HG02973 (cell line): Measurements from ENCODE around the gene RAPGEF1.
"Not testable (repeated sequence)": the region's sequence is repeated elsewhere in the genome, so short reads cannot be mapped to it uniquely, and the experiment has no call there.

Experiments
- ATAC-seq: cut with Tn5 transposase; IDR thresholded peaks from one replicate; pipeline ENCODE4 v1.9.1; 2021; ENCODE audit warnings: moderate library complexity; ENCODE audit not compliant: unreplicated experiment

RAPGEF1 gene

DNA sequence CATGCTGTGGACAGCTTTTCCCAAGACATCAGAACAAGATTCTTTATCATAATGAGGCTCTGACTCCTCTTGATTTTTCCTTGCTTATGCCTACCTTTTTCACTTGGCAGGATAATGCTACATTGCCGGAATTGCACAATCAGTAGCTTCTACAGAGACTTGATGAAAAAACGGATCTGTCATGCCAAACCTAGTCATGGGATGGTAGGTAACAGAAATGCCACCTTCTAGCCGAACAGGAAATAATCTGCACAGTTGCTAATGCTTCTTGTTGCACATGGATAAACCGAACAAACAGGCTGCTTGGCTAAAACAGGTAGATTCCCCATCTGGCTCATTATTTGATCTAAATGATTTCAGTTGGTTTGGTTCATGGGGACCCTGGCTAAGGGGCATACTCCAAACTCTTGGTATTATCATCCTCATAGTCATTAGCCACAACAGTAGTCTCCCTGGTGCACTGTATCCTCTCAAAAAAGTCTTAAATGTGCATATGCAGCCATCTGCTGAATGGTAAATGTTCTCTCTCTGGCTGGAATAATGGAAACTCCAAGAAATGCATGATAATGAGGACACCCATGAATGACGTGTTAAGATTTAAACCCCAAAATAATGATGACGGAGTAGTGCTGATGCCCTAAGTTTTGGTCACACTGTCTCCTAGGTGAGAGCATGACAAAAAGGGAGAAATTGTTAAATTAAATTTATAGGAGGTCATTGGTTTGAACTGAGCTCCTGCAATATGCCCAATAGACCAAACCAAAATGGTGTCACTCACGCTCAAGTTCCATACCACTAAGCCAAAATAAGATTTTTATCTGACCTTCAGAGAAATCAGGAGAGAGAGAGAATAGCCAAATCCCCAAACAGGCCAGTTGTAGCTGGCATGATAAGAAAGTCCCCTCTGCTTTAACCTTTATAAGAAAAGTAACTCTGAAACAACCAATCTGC, 47.0 kb downstream of the RAPGEF1 start:
- no peak for ATAC-seq

DNA sequence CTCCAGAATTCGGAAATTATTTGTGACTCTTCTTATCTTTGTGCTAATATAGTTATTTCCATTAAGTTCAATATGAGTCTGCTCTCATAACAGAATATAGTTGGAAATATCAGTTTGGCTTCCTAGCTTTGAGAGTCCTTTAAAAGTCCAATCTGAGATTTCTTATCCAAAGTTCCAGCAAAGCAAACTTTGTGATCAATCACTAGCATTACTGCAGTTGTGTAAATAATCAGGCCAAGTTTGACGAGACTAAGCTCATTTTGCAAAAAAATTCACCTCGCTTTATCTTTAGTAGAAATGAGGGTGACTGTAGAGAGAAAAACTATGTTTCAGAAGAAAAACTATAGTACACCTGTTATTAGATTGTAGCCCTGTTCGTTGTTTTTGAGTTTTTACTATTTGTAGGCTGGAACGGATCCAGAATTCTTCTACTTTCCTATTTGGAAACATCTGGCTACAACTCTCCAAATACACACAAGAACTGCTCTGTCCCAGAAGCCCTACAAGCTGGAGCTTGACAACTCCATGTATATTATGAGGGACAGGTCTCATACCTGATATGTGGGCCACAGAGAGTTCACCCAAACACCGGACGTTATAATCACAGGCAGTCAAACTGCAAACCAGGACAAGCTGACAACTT, 47.8 kb downstream of the RAPGEF1 start:
- ATAC-seq = no peak

DNA sequence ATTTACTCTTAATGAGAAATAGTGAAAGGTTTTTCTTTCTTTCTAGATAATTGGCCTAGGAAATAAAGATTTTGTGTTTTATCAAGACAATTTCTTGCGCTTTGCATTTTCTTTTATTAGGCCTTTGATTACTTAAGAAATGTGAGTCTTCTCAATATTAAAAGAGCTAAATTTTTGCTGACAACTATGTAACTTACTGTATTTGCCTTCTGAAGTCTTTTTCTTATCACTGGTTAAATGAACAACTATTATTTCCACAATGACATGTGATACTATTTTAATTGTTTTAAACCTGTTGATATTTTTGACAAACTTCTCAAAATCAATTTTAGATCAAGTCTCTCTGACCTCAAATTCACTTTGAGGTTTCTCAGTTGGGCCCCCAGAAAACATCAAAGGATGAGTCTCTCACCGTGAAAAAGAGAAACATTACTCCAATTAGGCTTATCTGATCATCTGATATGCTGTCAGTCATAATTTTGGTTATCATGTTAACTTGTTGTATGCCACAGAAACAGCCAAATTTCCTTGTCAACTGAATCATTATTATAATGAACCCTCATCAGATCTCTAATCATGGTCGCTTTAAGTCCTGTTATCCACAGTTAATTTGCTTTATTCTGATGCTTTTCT, 48.8 kb downstream of the RAPGEF1 start:
- ATAC-seq = no peak

DNA sequence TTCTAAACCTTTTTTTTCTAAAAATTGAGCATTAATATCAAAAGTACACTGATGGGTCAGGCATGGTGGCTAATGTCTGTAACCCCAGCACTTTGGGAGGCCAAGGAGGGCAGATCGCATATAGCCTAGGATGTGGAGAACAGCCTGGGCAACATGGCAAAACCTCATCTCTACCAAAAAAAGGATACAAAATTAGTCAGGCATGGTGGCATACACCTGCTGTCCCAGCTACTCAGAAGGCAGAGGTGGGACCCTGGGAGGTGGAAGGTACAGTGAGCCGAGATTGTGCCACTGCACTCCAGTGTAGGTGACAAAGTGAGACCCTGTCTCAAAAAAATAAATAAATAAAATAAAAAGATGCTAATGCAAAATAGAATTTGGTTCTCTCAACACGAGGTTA, 49.4 kb downstream of the RAPGEF1 start:
- no peak for ATAC-seq

DNA sequence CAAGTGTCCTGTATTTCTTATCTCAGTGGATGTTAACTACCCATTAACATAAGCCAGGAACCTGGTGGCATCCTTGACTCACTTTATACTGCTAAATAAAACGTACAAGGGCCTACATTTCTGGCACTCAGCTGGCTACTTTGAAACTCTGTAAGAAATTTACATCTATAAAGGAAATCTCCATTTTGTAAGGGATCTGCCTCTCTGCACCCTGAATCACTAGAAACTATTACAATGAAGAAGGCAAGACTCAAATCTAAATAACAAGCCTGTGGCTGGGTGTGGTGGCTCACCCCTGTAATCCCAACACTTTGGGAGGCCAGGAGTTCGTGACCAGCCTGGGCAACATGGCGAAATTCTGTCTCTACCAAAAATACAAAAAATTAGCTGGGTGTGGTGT, 51.5 kb downstream of the RAPGEF1 start:
- no peak for ATAC-seq

DNA sequence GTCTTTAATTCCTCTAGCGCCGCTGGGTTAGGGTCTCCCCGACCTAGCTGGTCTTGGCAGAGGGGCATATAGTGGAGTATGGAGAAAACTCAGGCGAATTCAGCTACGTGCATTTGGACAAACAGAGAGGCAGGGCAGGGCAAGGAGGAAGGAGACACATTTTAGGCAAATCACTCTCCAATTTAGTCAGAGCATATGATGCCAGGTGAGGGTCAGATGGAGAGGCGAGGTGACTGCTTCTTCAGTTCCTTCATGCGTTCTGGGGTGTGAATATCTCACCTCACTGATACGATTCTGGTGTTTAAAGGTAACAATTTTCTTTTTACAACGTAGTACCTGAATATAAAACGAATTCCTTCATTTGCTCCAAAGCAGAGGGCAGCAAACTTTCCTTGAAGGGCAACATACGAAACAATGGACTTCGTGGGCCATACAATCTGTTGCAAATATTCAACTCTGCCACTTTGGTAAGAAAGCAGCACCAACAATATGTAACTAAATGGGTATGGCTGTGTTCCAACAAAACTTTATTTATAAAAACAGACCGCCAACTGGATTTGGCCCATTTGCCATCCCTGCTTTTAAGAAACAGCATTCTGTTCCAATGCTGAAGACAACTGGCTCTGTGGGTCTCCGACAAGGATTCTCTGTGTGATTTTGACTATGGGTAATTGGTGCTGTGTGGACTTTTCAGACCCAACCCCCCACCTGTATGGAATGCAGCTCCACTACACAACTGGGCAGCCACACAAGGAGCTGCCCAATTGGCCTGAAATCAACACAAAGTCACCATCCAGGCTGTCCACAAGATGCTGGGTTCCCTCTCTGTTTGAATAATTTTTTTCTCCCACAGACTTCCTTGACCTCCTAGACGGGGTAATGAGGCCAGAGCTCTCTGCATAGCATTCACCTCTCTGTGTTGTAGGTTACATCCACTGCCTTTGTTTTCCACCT, 53.8 kb downstream of the RAPGEF1 start:
- no peak for ATAC-seq

DNA sequence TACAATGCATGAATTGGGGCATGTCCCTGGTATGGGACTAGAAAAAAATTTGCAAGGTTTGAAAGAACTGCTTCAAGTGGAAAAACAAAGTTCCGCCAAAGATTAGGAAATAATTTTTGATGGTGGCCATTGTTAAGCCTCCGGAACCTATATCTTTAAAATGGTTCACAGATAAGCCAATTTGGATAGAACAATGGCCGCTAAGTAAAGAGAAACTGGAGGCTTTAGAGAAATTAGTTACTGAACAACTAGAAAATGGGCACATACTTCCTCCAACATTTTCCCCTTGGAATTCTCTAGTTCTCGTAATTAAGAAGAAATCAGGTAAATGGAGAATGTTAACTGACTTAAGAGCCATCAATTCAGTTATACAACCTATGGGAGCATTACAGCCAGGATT, 56.8 kb downstream of the RAPGEF1 start:
- not testable (repeated sequence) for ATAC-seq

DNA sequence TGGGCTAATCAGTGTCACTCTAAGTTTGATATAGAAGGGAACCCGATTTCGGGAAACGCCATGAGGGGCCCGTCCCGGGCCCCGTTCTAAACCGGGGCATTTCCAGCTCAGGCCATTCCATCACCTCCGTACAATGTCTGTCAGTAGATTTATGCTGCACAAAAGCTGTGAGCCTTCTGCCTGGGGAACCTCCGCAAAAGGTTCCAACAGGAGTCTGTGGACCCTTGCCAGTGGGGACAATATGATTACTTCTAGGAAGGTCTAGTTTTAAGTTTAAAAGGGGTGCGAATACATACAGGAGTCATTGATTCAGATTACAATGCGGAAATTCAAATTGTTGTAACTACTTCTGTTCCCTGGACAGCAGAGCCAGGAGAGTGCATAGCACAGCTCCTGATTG, 57.6 kb downstream of the RAPGEF1 start:
- ATAC-seq = no peak

DNA sequence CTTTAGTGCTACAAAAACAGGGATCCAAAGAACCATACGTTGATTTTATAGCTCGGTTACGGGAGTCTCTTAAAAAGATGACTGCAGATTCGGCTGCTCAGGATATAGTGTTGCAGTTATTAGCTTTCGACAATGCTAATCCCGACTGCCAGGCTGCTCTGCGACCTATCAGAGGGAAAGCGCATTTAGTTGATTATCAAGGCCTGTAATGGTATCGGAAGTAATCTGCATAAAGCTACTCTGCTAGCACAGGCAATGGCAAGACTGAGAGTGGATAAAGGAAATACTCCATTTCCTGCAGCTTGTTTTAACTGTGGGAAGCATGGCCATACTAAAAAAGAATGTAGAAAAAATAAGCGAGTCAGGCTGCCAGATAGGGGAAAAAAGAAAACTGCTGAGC, 58.0 kb downstream of the RAPGEF1 start:
- ATAC-seq = not testable (repeated sequence)

DNA sequence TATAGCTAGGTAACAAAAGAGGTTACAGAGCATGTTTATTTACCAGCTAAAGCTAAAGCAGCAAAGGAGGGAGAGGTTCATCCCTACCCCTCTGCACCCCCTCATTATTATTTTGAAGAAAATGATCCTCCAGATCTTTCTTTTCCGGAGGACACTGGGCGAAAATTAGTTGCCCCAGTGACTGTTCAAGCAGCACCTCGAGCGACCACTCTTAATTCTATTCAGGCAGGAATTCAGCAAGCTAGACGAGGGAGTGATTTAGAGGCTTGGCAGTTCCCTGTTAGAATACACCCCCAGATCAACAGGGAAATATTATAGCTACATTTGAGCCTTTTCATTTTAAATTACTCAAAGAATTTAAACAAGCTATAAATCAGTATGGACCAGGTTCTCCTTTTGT, 58.8 kb downstream of the RAPGEF1 start:
- ATAC-seq = not testable (repeated sequence)

DNA sequence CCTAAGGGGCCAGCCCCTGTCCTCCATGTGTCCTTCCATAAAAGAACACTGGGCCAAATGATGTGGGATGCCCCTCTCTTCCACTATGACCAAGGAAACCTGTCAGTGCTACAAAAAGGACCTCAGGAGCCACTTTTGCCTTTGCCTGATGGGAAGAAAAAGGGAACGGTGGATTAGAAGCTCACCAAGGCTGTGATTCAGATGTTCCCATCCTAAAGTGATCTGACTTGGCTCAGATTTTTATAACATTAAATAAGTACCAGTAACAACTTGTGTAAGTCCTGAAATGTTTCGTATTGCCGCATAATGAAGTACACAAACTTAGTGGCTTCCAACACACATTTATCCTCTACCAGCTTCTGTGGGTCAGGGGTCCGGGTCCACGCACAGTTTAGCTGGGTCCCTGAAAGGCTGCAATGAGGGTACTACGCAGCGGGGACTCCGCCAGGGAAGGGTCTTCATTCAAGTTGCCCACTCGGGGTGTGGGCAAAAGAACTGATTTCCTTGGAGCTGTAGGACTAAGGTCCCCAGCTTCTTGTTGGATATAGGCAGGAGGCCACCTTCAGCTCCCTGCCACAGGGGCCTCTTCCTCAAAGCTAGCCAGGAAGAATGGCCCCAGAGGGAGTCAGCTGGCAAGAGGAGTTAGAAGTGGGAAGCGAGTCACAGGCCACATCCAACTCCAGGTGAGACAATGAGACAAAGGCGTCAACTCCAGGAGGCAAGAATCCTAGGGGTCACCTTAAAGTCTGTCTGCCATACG, 60.4 kb downstream of the RAPGEF1 start:
- ATAC-seq = no peak

DNA sequence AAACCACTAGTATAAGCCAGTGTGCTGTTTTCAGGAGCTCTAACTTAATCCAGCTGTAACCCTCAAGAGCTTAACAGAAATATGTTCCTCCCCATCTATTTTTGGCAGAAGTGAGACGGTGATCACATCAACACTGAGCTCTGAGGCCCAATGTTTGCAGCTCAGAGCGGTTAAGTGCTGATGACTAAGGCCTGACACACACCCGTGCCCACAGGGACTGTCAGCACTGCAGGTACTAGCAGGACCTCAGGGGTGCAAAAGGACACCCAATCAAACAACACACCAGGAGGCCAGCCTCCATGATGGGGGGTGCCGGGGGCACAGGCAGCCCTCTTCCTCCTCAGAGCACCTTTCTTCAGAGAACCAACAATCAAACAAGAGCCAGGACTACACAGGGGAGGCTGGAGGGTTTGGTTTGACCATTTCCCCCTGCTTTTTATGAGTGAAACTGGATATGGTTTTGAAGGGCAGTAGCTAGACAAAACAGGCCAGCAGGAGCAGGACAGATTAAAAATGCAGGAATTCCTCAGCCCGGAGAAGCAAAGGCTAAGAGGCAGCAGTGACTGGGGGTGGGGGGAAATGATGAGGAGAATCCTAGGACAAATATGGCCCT, 61.3 kb downstream of the RAPGEF1 start:
- peak; percentile 68 for ATAC-seq

DNA sequence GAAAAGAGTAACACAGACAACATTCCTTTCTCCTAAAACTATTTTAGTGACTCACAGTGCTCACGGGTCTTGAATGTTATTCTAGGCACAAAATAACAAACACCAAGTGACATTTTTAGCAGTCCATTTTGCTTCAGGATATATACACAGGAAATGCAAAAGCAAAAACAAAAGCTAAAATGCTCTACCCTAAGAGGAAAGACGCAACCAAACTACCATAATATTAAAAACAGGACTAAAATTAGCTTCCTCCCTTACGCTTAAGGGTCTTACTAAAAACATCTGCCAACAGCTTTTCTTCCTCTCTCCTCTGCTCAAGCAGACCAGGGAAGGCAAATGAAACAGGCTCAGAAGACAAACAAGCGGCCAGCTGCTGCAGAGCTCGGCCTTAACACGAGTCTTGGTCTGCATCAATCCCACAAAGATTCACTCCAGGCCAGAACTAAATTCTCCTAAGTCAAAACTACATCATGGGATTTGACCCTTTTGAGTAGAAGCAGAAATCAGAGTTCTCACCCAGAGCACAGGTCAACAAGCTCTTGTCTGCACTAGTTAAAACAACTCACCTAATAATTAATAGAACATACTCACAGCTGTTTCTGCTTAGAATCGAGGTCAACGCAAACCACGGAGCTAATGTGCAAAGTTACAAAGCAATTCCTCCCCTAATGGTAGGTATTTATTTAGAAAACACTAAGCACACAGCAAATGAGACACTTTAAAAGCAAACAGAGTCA, 62.3 kb downstream of the RAPGEF1 start:
- ATAC-seq = no peak

DNA sequence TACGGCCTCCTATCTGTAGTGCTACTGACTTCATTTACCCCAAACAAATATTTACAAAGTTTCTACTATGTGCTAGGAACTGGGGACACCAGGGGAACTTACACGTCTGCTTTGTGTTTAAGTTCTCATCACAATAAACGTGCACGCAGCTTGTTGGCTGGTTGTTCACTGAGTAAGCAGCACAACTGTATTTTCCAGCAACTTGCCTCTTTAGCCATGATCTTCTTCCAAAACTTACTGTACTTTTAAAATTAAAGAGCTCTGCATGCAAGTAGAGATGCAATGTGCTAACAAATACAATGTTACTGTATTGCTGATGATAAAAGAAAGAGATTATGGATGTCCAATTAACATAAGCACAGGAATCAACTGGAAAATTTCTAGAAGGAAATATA, 62.8 kb downstream of the RAPGEF1 start:
- ATAC-seq = no peak

DNA sequence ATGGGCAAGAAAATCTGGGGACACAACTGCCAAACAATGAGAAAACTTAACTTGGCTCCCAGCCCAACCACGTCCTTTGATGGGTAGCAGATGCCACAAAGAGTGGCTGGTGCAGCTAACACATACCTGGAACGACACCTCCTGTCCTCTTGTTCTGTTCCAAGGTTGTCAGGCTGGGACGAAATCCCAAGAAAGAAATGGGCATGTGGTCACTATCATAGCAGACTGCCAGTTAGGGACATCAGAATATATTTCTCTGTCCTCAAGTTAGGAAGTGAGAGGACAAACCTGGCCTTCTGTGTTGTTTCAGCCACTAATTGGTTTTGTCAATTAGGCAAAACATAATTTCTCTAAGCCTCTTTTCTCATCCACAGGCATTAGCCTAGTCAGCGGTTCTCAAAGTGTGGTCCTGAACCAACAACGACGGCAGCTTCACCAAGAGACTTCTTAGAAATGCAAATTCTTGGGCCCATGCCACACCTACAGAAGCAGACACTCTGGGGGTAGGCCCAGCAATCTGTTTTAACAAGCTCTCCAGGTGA, 63.4 kb downstream of the RAPGEF1 start:
- no peak for ATAC-seq

DNA sequence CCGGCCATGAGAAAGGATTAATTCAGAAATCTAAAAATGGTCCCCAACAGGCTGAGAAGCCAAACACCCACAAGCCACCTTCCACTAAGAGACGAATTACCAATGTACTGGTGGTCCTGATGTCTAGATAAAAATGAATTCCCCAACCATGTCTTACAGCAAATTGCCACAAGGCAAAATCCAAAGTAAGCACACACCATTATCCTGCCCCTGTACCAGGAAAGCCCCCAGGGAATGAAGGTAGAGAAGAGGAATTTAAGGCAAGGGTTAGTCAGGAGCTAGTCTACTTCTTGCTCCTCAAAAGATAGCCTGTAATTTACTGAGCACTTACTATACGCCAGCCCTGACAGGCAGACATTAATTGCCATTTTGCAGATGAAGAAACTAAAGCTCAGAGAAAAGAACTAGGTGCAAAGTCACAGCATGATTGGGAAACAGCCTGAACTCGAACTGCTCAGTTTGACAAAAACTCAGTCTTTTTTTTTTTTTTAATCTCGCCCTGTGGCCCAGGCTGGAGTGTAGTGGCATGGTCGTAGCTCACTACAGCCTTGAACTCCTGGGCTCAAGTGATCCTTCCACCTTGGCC, 64.3 kb downstream of the RAPGEF1 start:
- ATAC-seq = no peak

DNA sequence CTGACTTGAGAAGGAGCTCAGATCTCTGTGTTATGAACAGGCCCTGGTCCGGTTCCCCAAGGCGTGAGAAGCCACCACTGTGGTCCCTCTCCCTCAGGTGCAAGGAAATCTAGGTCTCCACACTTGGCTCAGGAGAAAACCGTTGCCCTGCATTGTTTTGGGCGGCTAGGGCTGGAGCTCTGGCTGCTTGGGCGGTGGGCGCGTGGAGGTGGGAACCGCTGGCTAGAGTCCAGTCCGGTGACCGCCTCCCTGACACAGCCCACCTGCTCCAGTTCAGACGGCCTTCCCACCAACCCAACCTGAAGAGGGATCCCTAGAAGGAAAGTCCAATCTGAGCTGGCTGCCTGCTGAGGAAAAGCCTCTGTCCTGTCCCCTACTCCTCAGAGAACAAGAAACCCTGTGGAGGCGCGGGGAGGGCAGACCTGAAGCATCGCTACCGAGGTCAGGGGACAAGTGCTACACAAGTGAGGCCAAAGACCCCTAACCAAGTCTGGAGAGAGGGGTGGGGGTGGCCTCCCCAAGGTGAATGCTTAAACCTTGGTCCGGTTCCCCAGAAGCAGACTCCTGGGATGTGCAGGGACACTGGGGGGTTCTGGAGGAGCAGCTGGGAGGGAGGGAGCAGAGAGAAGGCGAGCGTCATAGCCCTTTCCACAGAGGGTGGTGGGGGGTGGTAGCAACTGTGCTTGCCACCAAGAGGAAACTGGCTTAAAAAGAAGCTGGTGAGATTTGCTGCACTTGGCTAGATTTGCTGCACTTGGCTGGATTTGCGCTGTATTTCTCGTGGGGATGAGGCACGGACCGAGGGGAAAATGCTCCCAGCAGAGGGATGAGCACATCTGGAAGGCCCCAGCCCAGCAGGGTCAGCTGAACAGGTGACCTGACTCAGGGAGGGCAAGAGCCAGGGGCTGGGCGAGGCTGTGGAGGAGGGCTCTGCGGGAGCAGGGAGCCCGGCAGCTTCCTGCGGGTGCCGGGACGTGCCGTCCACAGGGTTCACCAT, 65.2 kb downstream of the RAPGEF1 start:
- ATAC-seq = no peak
